DOHH2 (cell line): ENCODE measurements around the gene KRTAP5-3.
"Not testable (repeated sequence)": the region's sequence is repeated elsewhere in the genome, so short reads cannot be mapped to it uniquely, and the experiment has no call there.

Source experiments
- EZH2phosphoT487 ChIP-seq: fragments of 200-600 bp; sonication (generic); IDR thresholded peaks from 2 replicates; pipeline ENCODE4 v1.6.1; 2017; ENCODE audit warnings: borderline replicate concordance, mild to moderate bottlenecking, antibody characterized with exemption, low read length, moderate library complexity, mixed read lengths
- TF ChIP-seq, protein P1 (sequence below): fragments of 200-600 bp; sonication (generic); IDR thresholded peaks from one replicate; pipeline ENCODE4 v1.5.1; 2014; ENCODE audit warnings: antibody characterized with exemption, mild to moderate bottlenecking, low read depth, low read length; ENCODE audit not compliant: poor library complexity, severe bottlenecking

DNA sequence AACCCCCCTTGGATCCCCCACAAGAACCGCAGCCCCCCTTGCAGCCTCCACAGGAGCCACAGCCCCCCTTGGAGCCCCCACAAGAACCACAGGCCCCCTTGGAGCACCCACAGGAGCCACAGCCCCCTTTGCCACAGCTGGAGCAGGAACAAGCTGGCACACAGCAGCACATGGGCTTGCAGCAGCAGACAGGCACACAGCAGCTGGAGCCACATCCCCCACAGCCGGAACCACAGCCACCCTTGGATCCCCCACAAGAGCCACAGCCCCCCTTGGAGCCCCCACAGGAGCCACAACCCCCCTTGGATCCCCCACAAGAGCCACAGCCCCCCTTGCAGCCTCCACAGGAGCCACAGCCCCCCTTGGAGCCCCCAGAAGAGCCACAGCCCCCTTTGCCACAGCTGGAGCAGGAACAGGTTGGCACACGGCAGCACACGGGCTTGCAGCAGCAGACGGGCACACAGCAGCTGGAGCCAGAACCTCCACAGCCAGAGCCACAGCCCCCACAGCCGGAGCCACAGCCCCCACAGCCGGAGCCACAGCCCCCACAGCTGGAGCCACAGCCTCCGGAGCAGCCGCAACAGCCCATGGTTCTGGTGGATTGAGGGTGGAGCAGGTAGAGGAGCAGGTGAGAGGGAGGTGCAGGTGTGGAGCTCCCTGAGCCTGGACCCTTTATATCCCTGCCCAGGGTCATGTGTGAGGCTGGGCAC lies 23.4 kb downstream of the KRTAP5-3 start, which contains the start of gene KRTAP5-1:
- TF ChIP-seq EZH2phosphoT487 = not testable (repeated sequence)
- TF ChIP-seq, protein P1, sequence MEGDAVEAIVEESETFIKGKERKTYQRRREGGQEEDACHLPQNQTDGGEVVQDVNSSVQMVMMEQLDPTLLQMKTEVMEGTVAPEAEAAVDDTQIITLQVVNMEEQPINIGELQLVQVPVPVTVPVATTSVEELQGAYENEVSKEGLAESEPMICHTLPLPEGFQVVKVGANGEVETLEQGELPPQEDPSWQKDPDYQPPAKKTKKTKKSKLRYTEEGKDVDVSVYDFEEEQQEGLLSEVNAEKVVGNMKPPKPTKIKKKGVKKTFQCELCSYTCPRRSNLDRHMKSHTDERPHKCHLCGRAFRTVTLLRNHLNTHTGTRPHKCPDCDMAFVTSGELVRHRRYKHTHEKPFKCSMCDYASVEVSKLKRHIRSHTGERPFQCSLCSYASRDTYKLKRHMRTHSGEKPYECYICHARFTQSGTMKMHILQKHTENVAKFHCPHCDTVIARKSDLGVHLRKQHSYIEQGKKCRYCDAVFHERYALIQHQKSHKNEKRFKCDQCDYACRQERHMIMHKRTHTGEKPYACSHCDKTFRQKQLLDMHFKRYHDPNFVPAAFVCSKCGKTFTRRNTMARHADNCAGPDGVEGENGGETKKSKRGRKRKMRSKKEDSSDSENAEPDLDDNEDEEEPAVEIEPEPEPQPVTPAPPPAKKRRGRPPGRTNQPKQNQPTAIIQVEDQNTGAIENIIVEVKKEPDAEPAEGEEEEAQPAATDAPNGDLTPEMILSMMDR = not testable (repeated sequence)
